Suprapubic skin (tissue), 4 donors: ENCODE results near the gene SIGLEC14. TPM values are rescaled to one million over a fixed set of nuclear protein-coding genes. Genes with fewer than 3 reads are reported as not detected.

Source experiments
- DNase-seq, 2 donors: peaks; one replicate each; pipeline ENCODE4 v3.0.0-alpha.2; 2019; ENCODE audit warnings: low spot score in 2 of 2
- H3K27ac ChIP-seq: fragments of 200-600 bp; sonication (generic); one replicate; pipeline ENCODE4 v1.5.1; 2019
- H3K27me3 ChIP-seq: fragments of 200-600 bp; sonication (generic); one replicate; pipeline ENCODE4 v1.5.1; 2019
- H3K36me3 ChIP-seq: fragments of 200-600 bp; sonication (generic); one replicate; pipeline ENCODE4 v1.5.1; 2019
- H3K4me1 ChIP-seq: fragments of 200-600 bp; sonication (generic); one replicate; pipeline ENCODE4 v1.5.1; 2019
- H3K4me3 ChIP-seq: fragments of 200-600 bp; sonication (generic); one replicate; pipeline ENCODE4 v1.5.1; 2019; ENCODE audit warnings: mild to moderate bottlenecking
- H3K9me3 ChIP-seq: fragments of 200-600 bp; sonication (generic); one replicate; pipeline ENCODE4 v1.5.1; 2019
- EP300 ChIP-seq: sonication (generic); formaldehyde crosslinking; IDR thresholded peaks from one replicate; pipeline ENCODE4 v1.6.1; 2017; ENCODE audit warnings: antibody characterized with exemption
- POLR2A ChIP-seq, 2 donors: fragments of 450-650 bp; IDR thresholded peaks; one replicate each; pipeline ENCODE4 v1.6.1; 2017; ENCODE audit warnings: antibody characterized with exemption in 2 of 2, mild to moderate bottlenecking in 2 of 2, moderate library complexity in 2 of 2
- POLR2AphosphoS5 ChIP-seq, 3 donors: sonication (generic); formaldehyde crosslinking; IDR thresholded peaks; one replicate each; pipeline ENCODE4 v1.6.1; 2017; ENCODE audit warnings: antibody characterized with exemption in 3 of 3
- WGBS: methylation state at CpG from one replicate; pipeline ENCODE4 v1.1.5; 2018; 5-methylcytosine and 5-hydroxymethylcytosine counted together
- total RNA-seq, 4 donors: library from RNA; depleted of rRNA; stranded (reverse); fragments of >200 nt; gene quantifications; one replicate each; pipeline ENCODE4 v1.1.0, GENCODE V29; 2016
- TF ChIP-seq, protein P1 (sequence below), 2 donors: fragments of 200-600 bp in 1 of 2; fragments of 450-650 bp in 1 of 2; sonication (generic) in 1 of 2; IDR thresholded peaks; one replicate each; pipeline ENCODE4 v1.5.1; 2016 to 2019; ENCODE audit warnings: antibody characterized with exemption in 2 of 2, mild to moderate bottlenecking in 1 of 2, moderate library complexity in 1 of 2

The SIGLEC14 gene
- total RNA-seq, 4 donors from 2014 or later: 0.30 to 0.72 (median 0.36) TPM; not detected in 1

DNA sequence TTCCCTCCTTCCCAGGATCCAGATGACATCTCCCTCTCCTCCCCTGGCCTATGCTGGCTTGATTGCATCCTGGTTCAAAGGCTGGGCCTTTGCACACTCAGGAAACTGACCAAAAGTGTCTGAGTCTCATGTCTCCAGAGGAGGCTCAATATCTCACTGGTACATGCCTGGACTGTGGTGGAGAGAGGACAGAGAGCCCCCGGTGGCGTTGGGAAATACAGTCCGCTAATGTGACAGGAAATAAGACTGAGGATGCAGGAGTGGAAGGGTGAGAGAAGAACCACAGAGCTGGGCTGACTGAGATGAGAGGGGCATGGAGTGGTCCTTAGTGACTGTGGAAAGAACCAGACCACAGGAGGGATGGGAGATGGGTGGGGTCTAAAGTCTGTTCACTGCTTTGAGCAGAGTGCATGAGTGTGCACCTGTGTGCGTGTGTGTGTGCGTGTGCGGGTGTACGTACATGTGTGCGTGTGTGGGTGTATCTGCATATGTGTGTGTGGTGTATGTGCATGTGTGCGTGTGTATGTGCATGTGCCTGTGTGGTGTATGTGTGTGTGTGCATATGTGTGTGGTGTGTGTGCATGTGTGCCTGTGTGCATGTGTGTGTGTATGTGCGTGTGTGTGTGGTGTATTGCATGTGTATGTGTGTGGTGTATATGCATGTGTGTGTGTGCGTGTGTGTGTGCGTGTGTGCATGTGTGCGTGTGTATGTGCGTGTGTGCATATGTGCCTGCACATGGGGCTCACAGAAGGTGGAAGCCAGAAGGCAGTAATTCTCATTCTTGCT is 18.3 kb downstream of the SIGLEC14 start:
- no peaks in the 10 kb centered on the region for H3K36me3 ChIP-seq
- no peak for TF ChIP-seq POLR2A (IDR thresholded peaks at IDR 0.05)
- no peak for TF ChIP-seq POLR2AphosphoS5 (IDR thresholded peaks at IDR 0.05)
- no peak for TF ChIP-seq EP300
- TF ChIP-seq, protein P1, sequence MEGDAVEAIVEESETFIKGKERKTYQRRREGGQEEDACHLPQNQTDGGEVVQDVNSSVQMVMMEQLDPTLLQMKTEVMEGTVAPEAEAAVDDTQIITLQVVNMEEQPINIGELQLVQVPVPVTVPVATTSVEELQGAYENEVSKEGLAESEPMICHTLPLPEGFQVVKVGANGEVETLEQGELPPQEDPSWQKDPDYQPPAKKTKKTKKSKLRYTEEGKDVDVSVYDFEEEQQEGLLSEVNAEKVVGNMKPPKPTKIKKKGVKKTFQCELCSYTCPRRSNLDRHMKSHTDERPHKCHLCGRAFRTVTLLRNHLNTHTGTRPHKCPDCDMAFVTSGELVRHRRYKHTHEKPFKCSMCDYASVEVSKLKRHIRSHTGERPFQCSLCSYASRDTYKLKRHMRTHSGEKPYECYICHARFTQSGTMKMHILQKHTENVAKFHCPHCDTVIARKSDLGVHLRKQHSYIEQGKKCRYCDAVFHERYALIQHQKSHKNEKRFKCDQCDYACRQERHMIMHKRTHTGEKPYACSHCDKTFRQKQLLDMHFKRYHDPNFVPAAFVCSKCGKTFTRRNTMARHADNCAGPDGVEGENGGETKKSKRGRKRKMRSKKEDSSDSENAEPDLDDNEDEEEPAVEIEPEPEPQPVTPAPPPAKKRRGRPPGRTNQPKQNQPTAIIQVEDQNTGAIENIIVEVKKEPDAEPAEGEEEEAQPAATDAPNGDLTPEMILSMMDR (IDR thresholded peaks at IDR 0.05): no peak
- H3K27me3 ChIP-seq: peaks cover 21% of the 10 kb centered on the region
- no peaks in the 10 kb centered on the region for H3K9me3 ChIP-seq
- 69% methylated on average over 13 of the region's 14 CpGs for WGBS
- no peaks in the 10 kb centered on the region for H3K4me1 ChIP-seq
- no peak overlapping the region for H3K4me3 ChIP-seq
- peak in 1 of 2 donors; percentile 28 for DNase-seq
- H3K27ac ChIP-seq: no peak overlapping the region

DNA sequence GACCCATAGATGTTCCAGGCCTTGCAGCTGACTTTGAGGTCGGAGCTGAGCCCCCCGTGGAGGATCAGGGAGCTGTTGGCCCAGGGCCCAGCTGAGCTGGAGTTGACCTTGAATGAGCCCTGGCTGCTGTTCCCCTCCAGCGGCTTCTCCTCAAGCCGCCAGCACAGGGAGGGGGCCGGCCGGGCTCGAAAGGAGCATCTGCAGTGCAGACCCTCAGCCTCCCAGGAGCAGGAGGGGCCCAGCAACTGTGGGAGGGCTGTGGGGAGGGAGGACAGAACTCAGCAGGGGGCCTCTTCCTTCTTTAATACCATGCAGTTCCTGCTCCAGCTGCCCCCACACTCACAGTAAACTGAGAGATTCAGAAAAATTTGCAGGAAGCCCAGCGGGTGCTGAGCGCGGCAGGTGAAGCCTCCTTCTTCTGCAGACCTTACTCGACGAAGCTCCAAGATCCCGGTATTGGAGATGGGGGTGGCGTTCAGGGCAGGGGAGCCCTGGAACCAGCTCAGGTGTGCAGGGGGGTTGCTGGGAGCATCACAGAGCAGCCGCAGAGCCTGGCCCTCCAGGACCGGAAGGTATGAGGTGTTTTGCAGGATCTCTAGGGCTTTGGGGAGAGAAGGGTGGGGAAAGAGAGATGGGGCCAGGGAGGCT is 19.0 kb downstream of the SIGLEC14 start:
- no peaks in the 10 kb centered on the region for H3K36me3 ChIP-seq
- TF ChIP-seq EP300 (no peak), POLR2A (IDR thresholded peaks at IDR 0.05) (no peak), POLR2AphosphoS5 (IDR thresholded peaks at IDR 0.05) (no peak)
- TF ChIP-seq, protein P1 (IDR thresholded peaks at IDR 0.05): no peak
- peaks cover 21% of the 10 kb centered on the region for H3K27me3 ChIP-seq
- no peak overlapping the region for H3K27ac ChIP-seq
- 68% methylated on average over 13 of the region's 16 CpGs for WGBS
- peak in 1 of 2 donors; percentile 66 for DNase-seq
- no peaks in the 10 kb centered on the region for H3K4me1 ChIP-seq
- H3K9me3 ChIP-seq: no peaks in the 10 kb centered on the region
- H3K4me3 ChIP-seq: no peak overlapping the region

DNA sequence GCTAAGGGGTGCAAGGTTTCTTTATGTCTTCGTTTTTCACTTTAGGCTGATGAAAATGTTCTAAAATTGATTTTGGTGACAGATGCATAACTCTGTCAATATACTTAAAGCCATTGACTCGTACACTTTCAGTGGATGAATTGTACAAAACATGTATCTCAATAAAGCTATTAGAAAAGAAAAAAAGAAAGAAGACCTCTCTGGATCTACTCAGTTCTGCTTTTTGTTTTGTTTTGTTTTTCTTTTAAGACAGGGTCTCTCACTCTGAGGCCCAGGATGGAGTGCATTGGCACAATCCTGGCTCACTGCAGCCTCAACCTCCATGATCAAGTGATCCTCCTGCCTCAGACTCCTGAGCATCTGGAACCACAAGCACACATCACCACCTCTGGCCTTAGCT is 19.9 kb downstream of the SIGLEC14 start:
- no peaks in the 10 kb centered on the region for H3K9me3 ChIP-seq
- TF ChIP-seq EP300: no peak
- TF ChIP-seq POLR2A (IDR thresholded peaks at IDR 0.05): no peak
- no peak for TF ChIP-seq POLR2AphosphoS5 (IDR thresholded peaks at IDR 0.05)
- TF ChIP-seq, protein P1 (IDR thresholded peaks at IDR 0.05): no peak
- no peaks in the 10 kb centered on the region for H3K36me3 ChIP-seq
- H3K27ac ChIP-seq: no peak overlapping the region
- H3K4me1 ChIP-seq: no peaks in the 10 kb centered on the region
- DNase-seq: no peak
- peaks cover 21% of the 10 kb centered on the region for H3K27me3 ChIP-seq
- 71% methylated on average over 2 of the region's 2 CpGs for WGBS
- H3K4me3 ChIP-seq: no peak overlapping the region

DNA sequence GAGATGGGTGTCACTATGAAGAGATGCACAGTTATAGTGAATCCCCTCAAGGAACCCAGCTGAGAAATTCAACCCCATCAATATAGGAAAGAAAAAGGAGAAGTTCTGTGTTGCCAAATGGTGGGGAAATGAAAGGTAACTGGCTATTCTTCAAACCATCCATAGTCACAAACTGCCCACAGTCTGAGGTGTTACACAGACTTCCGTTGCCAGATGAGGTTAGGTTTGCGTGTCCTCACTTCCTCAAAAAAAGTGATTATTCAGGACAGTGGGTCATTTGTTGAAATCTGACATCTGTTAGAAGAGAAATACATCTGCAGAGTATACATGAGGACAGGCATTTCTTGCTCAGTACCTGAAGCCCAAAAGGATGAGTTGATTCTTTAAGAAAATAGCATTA is 25.4 kb downstream of the SIGLEC14 start:
- H3K36me3 ChIP-seq: no peaks in the 10 kb centered on the region
- H3K4me3 ChIP-seq: no peak overlapping the region
- peaks cover 3% of the 10 kb centered on the region for H3K27me3 ChIP-seq
- peak in 1 of 2 donors; percentile 7 for DNase-seq
- no peaks in the 10 kb centered on the region for H3K9me3 ChIP-seq
- H3K27ac ChIP-seq: no peak overlapping the region
- TF ChIP-seq, protein P1 (IDR thresholded peaks at IDR 0.05): no peak
- TF ChIP-seq EP300: no peak
- TF ChIP-seq POLR2A (IDR thresholded peaks at IDR 0.05): no peak
- WGBS: 69% methylated on average over 2 of the region's 2 CpGs
- H3K4me1 ChIP-seq: no peaks in the 10 kb centered on the region

DNA sequence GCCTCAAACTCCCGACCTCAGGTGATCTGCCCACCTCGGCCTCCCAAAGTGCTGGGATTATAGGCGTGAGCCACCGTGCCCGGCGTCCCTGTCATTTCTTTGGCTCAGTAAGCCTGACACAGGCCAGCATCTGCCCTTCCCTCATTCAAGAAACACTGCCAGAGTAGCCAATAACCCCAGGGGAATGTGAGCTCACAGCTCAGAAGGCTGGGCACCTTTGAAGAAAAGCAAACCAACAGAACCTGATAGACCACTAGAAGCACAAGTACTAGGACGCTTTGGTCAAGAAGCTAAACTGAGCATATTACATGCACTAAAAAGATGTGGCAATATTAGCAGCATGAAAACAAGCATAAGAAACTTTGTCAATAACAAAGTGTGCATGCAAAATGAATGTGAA is 30.6 kb downstream of the SIGLEC14 start:
- TF ChIP-seq POLR2AphosphoS5 (IDR thresholded peaks at IDR 0.05) (no peak), POLR2A (IDR thresholded peaks at IDR 0.05) (no peak), EP300 (no peak)
- TF ChIP-seq, protein P1 (IDR thresholded peaks at IDR 0.05): no peak
- Histone ChIP-seq H3K27ac (no peak overlapping the region), H3K27me3 (peaks cover 13% of the 10 kb centered on the region), H3K9me3 (no peaks in the 10 kb centered on the region), H3K4me1 (no peaks in the 10 kb centered on the region), H3K36me3 (no peaks in the 10 kb centered on the region), H3K4me3 (no peak overlapping the region)
- DNase-seq: peak in 1 of 2 donors; percentile 32
- WGBS: 49% methylated on average over 4 of the region's 7 CpGs
